Keratinocyte (primary cell): ENCODE measurements around the gene NAALADL2. TPM values are rescaled to one million over a fixed set of nuclear protein-coding genes. Genes with fewer than 3 reads are reported as not detected.

Source experiments
- DNase-seq: peaks from one replicate; pipeline ENCODE4 v3.0.0-alpha.2; 2011; ENCODE audit warnings: low read depth, missing footprints, low spot score
- FAIRE-seq: peaks from 2 replicates; lab custom pipeline; 2011; peaks lifted over from hg19 to GRCh38; lab: Jason Lieb, UNC
- H2AFZ ChIP-seq: 2 replicates; pipeline ENCODE4 v1.6.0; 2012; ENCODE audit warnings: low read length, control low read depth, inconsistent platforms; ENCODE audit not compliant: control insufficient read depth
- H3K27ac ChIP-seq: 2 replicates; pipeline ENCODE4 v1.5.1; 2011; ENCODE audit warnings: low read length; ENCODE audit not compliant: control insufficient read depth, insufficient read depth
- H3K27me3 ChIP-seq: 3 replicates; pipeline ENCODE4 v1.6.0; 2011; ENCODE audit warnings: low read length; ENCODE audit not compliant: control insufficient read depth, insufficient read depth; ENCODE audit errors: extremely low read depth
- H3K36me3 ChIP-seq, 2 experiments: 2 replicates in 1 of 2; 3 replicates in 1 of 2; pipeline ENCODE4 v1.5.1; 2011; ENCODE audit warnings: low read length in 2 of 2, mild to moderate bottlenecking in 1 of 2; ENCODE audit not compliant: control insufficient read depth in 2 of 2, insufficient read depth in 2 of 2; ENCODE audit errors: extremely low read depth in 1 of 2
- H3K4me1 ChIP-seq: 3 replicates; pipeline ENCODE4 v1.5.1; 2011; ENCODE audit warnings: low read length; ENCODE audit not compliant: control insufficient read depth, insufficient read depth; ENCODE audit errors: extremely low read depth
- H3K4me2 ChIP-seq: 3 replicates; pipeline ENCODE4 v1.6.0; 2011; ENCODE audit warnings: low read depth, low read length; ENCODE audit not compliant: control insufficient read depth, insufficient read depth; ENCODE audit errors: extremely low read depth
- H3K4me3 ChIP-seq, 3 experiments: fragments of 200-600 bp in 1 of 3; sonication (generic) in 1 of 3; 2 replicates in 2 of 3; 3 replicates in 1 of 3; pipeline ENCODE4 v1.5.1; 2011 to 2016; ENCODE audit warnings: low read length in 3 of 3, mild to moderate bottlenecking in 3 of 3, control low read depth in 2 of 3, inconsistent platforms in 1 of 3, low read depth in 1 of 3, mixed read lengths in 1 of 3, mixed run types in 1 of 3, moderate library complexity in 1 of 3; ENCODE audit not compliant: control insufficient read depth in 2 of 3, insufficient read depth in 2 of 3; ENCODE audit errors: extremely low read depth in 1 of 3
- H3K79me2 ChIP-seq: 2 replicates; pipeline ENCODE4 v1.6.0; 2012; ENCODE audit warnings: low read length; ENCODE audit not compliant: control insufficient read depth, insufficient read depth
- H3K9ac ChIP-seq: 3 replicates; pipeline ENCODE4 v1.6.0; 2011; ENCODE audit warnings: low read length; ENCODE audit not compliant: control insufficient read depth, insufficient read depth; ENCODE audit errors: extremely low read depth
- H3K9me1 ChIP-seq: 3 replicates; pipeline ENCODE4 v1.6.0; 2011; ENCODE audit warnings: low read length; ENCODE audit not compliant: control insufficient read depth, insufficient read depth; ENCODE audit errors: extremely low read depth
- H3K9me3 ChIP-seq: 2 replicates; pipeline ENCODE4 v1.5.1; 2012; ENCODE audit warnings: low read depth, low read length; ENCODE audit not compliant: control insufficient read depth
- H4K20me1 ChIP-seq: 3 replicates; pipeline ENCODE4 v1.6.0; 2011; ENCODE audit warnings: low read length; ENCODE audit not compliant: control insufficient read depth, insufficient read depth; ENCODE audit errors: extremely low read depth
- EZH2 ChIP-seq: IDR thresholded peaks from one replicate; pipeline ENCODE4 v1.6.1; 2012; ENCODE audit warnings: inconsistent platforms, mild to moderate bottlenecking, low read length, moderate library complexity
- dilution Hi-C: fragments of 300-500 bp; cut with MboI; formaldehyde crosslinking; loops from one replicate; pipeline ENCODE4 v1.7.0; 2020; ENCODE audit warnings: low sequenced_read_pairs; ENCODE audit not compliant: extremely low pct_ligation_motif_present
- polyA plus RNA-seq, 5 experiments: library from polyadenylated mRNA; depleted of rRNA in 3 of 5; stranded (reverse) in 3 of 5; stranded (forward) in 1 of 5; unstranded in 1 of 5; fragments of >200 nt; gene quantifications; 1 replicate in 1 of 5; 2 replicates in 3 of 5; 3 replicates in 1 of 5; pipeline versions ENCODE4 v1.2.1 to v1.2.3, GENCODE V29; 2011 to 2012; ENCODE audit warnings: missing spikeins in 2 of 5, low read depth in 1 of 5, low replicate concordance in 1 of 5
- TF ChIP-seq, protein P1 (sequence below), 3 experiments: IDR thresholded peaks in 1 of 3; conservative IDR thresholded peaks in 1 of 3; optimal IDR thresholded peaks in 1 of 3; 2 replicates in 2 of 3; 3 replicates in 1 of 3; pipeline versions ENCODE3 to v1.5.1; 2011; ENCODE audit warnings: low read length in 3 of 3, mild to moderate bottlenecking in 3 of 3, moderate library complexity in 2 of 3, control low read depth in 1 of 3, inconsistent platforms in 1 of 3; ENCODE audit not compliant: insufficient read depth in 2 of 3; ENCODE audit errors: extremely low read depth in 1 of 3

The NAALADL2 gene
- polyA plus RNA-seq, 1 donor (not counting 4 experiments of a cell fraction or from before 2014, with no cell fraction given), result 0.75 TPM

DNA sequence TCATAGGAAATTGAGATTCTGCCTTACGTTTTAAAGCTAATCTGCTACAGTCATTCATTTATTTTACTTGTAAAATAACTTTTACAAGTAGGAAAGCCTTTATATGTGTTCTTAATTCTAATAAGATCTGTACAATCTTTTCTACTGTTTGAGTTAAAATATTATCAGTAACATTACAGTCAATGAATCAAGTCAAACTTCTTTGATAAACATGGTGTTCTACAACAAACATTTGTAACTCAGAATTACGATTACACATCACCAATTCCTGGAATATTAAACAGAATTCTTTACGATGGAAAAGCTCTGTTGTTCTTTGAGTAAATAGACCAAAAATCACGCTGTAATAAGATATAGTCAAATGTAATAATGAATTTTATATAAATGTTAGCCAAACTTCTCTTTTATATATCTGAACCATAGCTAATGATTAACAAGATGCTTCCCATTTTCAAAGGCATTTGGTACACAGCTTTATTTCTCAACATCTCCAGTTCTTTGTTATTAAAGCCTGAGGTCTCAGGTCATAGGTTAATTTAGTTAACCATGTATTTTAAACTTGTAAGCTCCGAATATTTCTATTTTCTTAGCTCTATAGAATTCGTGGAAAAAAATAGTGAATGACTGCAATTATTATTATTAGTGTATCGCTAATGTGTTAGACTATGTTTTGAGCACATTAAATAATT, 232.4 kb downstream of the NAALADL2 start:
- no peak for TF ChIP-seq EZH2
- Histone ChIP-seq H3K4me3 (no peak overlapping the region), H3K9me3 (no peaks in the 10 kb centered on the region), H3K79me2 (no peaks in the 10 kb centered on the region), H3K4me1 (no peaks in the 10 kb centered on the region), H2AFZ (no peak overlapping the region), H3K9ac (no peak overlapping the region), H4K20me1 (no peaks in the 10 kb centered on the region), H3K9me1 (no peaks in the 10 kb centered on the region), H3K4me2 (no peak overlapping the region), H3K36me3 (no peaks in the 10 kb centered on the region), H3K27me3 (no peaks in the 10 kb centered on the region), H3K27ac (no peak overlapping the region)
- DNase-seq, result no peak
- dilution Hi-C loops, result no loop called here
- FAIRE-seq, result no peak

DNA sequence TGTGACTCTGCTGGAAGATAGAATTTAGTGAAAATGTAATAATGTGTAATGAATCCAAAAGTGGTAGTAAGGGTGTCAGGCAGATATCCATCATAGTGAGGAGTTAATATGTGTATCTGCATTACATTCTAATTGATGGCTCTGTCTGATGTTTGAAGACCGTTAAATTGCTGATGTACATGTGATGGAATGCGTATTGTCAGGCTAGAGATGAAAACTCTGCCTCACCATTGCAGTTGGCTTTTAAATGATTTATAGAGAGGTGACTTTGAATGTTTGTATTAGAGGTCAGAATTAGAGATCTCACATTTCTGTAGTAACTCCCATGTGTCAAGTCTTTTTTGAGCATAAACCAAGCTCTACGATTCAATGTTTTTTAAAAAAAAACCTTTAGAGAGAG, 234.6 kb downstream of the NAALADL2 start:
- no peak overlapping the region for H3K4me2 ChIP-seq
- no peaks in the 10 kb centered on the region for H3K9me3 ChIP-seq
- no peaks in the 10 kb centered on the region for H4K20me1 ChIP-seq
- H3K9ac ChIP-seq, result no peak overlapping the region
- TF ChIP-seq EZH2, result no peak
- TF ChIP-seq, protein P1, sequence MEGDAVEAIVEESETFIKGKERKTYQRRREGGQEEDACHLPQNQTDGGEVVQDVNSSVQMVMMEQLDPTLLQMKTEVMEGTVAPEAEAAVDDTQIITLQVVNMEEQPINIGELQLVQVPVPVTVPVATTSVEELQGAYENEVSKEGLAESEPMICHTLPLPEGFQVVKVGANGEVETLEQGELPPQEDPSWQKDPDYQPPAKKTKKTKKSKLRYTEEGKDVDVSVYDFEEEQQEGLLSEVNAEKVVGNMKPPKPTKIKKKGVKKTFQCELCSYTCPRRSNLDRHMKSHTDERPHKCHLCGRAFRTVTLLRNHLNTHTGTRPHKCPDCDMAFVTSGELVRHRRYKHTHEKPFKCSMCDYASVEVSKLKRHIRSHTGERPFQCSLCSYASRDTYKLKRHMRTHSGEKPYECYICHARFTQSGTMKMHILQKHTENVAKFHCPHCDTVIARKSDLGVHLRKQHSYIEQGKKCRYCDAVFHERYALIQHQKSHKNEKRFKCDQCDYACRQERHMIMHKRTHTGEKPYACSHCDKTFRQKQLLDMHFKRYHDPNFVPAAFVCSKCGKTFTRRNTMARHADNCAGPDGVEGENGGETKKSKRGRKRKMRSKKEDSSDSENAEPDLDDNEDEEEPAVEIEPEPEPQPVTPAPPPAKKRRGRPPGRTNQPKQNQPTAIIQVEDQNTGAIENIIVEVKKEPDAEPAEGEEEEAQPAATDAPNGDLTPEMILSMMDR (optimal IDR thresholded peaks at IDR 0.05 in 1 of 3, IDR thresholded peaks at IDR 0.05 in 1 of 3, conservative IDR thresholded peaks at IDR 0.05 in 1 of 3; ENCODE audit: extremely low read depth in 1 of 3, insufficient read depth in 2 of 3, low read length in 3 of 3), result no peak
- DNase-seq (no peak), FAIRE-seq (no peak)
- H3K9me1 ChIP-seq, result no peaks in the 10 kb centered on the region
- H3K79me2 ChIP-seq, result no peaks in the 10 kb centered on the region
- dilution Hi-C loops, result no loop called here
- no peaks in the 10 kb centered on the region for H3K27me3 ChIP-seq
- H2AFZ ChIP-seq, result no peak overlapping the region
- no peak overlapping the region for H3K4me3 ChIP-seq
- no peaks in the 10 kb centered on the region for H3K36me3 ChIP-seq
- no peaks in the 10 kb centered on the region for H3K4me1 ChIP-seq
- H3K27ac ChIP-seq, result no peak overlapping the region

DNA sequence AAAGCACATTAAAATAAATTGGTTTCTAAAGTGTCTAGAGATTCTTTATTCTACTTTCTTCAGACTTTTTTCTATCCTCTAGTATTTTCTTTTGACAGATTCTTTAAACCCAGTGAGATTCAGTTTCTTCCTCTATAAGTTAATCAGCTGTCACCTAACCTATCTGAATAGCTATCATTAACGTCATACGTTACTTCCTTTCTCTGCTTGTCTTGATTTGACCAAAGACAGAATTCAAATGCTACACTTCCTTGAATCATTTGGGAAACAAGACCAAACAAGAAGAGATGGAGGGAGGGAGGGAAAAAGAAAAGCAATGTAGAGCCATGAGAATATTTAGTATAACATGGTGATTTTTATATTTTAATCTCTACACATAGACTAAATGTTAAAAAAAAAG, 235.2 kb downstream of the NAALADL2 start:
- Histone ChIP-seq H3K9me1 (no peaks in the 10 kb centered on the region), H3K4me3 (no peak overlapping the region), H3K27me3 (no peaks in the 10 kb centered on the region), H3K36me3 (no peaks in the 10 kb centered on the region), H3K27ac (no peak overlapping the region), H4K20me1 (no peaks in the 10 kb centered on the region), H3K9ac (no peak overlapping the region), H3K4me2 (no peak overlapping the region), H3K4me1 (no peaks in the 10 kb centered on the region), H2AFZ (peak overlapping the region; percentile 52), H3K9me3 (no peaks in the 10 kb centered on the region), H3K79me2 (no peaks in the 10 kb centered on the region)
- TF ChIP-seq EZH2, result no peak
- TF ChIP-seq, protein P1 (optimal IDR thresholded peaks at IDR 0.05 in 1 of 3, IDR thresholded peaks at IDR 0.05 in 1 of 3, conservative IDR thresholded peaks at IDR 0.05 in 1 of 3; ENCODE audit: extremely low read depth in 1 of 3, insufficient read depth in 2 of 3, low read length in 3 of 3), result no peak
- DNase-seq (no peak), FAIRE-seq (no peak)
- dilution Hi-C loops, result no loop called here
